Transverse colon (tissue), 4 donors: Measurements from ENCODE around the gene TCF7L2. TPM values are rescaled to one million over a fixed set of nuclear protein-coding genes. Genes with fewer than 3 reads are reported as not detected.

Experiments used
- DNase-seq: peaks from one replicate; pipeline ENCODE4 v3.0.0-alpha.2; 2019
- H3K27ac ChIP-seq, 4 donors: fragments of 200-600 bp; sonication (generic); 2 replicates each; pipeline ENCODE4 v1.5.1; 2016 to 2018; ENCODE audit warnings: inconsistent platforms in 4 of 4
- H3K27me3 ChIP-seq: fragments of 200-600 bp; sonication (generic); 2 replicates; pipeline ENCODE4 v1.5.1; 2017; ENCODE audit warnings: inconsistent platforms
- H3K36me3 ChIP-seq, 4 donors: fragments of 200-600 bp; sonication (generic); 2 replicates each; pipeline ENCODE4 v1.5.1; 2017 to 2019; ENCODE audit warnings: inconsistent platforms in 4 of 4
- H3K4me1 ChIP-seq, 4 donors: fragments of 200-600 bp; sonication (generic); 2 replicates each; pipeline ENCODE4 v1.5.1; 2017 to 2020; ENCODE audit warnings: inconsistent platforms in 4 of 4
- H3K4me3 ChIP-seq, 4 donors: fragments of 200-600 bp; sonication (generic); 1 replicate in 1 of 4; 2 replicates in 3 of 4; pipeline versions ENCODE4 v1.5.1 to v1.6.1; 2017 to 2019; ENCODE audit warnings: inconsistent platforms in 4 of 4
- H3K9me3 ChIP-seq, 2 donors: fragments of 200-600 bp; sonication (generic); 2 replicates each; pipeline ENCODE4 v1.5.1; 2017 to 2019; ENCODE audit warnings: inconsistent platforms in 2 of 2
- CTCF ChIP-seq, 5 experiments: fragments of 200-600 bp in 3 of 5; fragments of 450-650 bp in 2 of 5; sonication (generic) in 3 of 5; IDR thresholded peaks; 1 replicate in 2 of 5; 2 replicates in 3 of 5; pipeline ENCODE4 v1.5.1; 2016 to 2017; ENCODE audit warnings: antibody characterized with exemption in 5 of 5, inconsistent platforms in 3 of 5, mild to moderate bottlenecking in 2 of 5, moderate library complexity in 1 of 5
- EP300 ChIP-seq: sonication (generic); formaldehyde crosslinking; IDR thresholded peaks from one replicate; pipeline ENCODE4 v1.6.1; 2017; ENCODE audit warnings: antibody characterized with exemption, low read depth
- POLR2A ChIP-seq: fragments of 450-650 bp; IDR thresholded peaks from one replicate; pipeline ENCODE4 v1.6.1; 2016; ENCODE audit warnings: antibody characterized with exemption, mild to moderate bottlenecking, moderate library complexity
- POLR2AphosphoS5 ChIP-seq, 3 donors: sonication (generic); formaldehyde crosslinking; IDR thresholded peaks; one replicate each; pipeline ENCODE4 v1.6.1; 2016; ENCODE audit warnings: antibody characterized with exemption in 3 of 3
- WGBS, 2 donors: methylation state at CpG; one replicate each; pipeline ENCODE4 v1.1.5; 2018; ENCODE audit warnings: low coverage in 1 of 2; 5-methylcytosine and 5-hydroxymethylcytosine counted together
- in situ Hi-C, 4 donors: fragments of 200-750 bp; cut with MboI; loops; one replicate each; pipeline versions ENCODE4 v1.15.0 to v1.15.1; 2017; ENCODE audit warnings: low sequenced_read_pairs in 3 of 4, low pct_ligation_motif_present in 1 of 4, low pct_unique_long_range_greater_than_20kb in 1 of 4
- intact Hi-C: fragments of 100-400 bp; cut with DNase I; formaldehyde crosslinking; loops from one replicate; pipeline ENCODE4 v1.15.1; 2023; ENCODE audit warnings: low total_unique reads
- total RNA-seq, 4 donors: library from RNA; depleted of rRNA; stranded (reverse); fragments of >200 nt; gene quantifications; one replicate each; pipeline ENCODE4 v1.1.0, GENCODE V29; 2016

The TCF7L2 gene
- total RNA-seq, 4 donors from 2014 or later: 84.6 to 249 (median 137) TPM

GRCh38 chr10:112918771-112919170, 31.3 kb upstream of the TCF7L2 start:
- DNase-seq: no peak
- H3K36me3 ChIP-seq: no peaks in the 10 kb centered on the region
- in situ Hi-C loops: no loop called here
- H3K4me3 ChIP-seq: no peak overlapping the region
- WGBS, 2 donors: 83 to 90% methylated on average over 1 of the region's 1 CpG
- H3K27me3 ChIP-seq: no peaks in the 10 kb centered on the region
- H3K9me3 ChIP-seq: no peaks in the 10 kb centered on the region
- H3K4me1 ChIP-seq: peaks cover 0 to 31% (median 6%) of the 10 kb centered on the region in 4 donors
- TF ChIP-seq CTCF (IDR thresholded peaks at IDR 0.05): no peak
- H3K27ac ChIP-seq: no peak overlapping the region
- intact Hi-C loops: no loop called here

GRCh38 chr10:112919721-112920120, 30.3 kb upstream of the TCF7L2 start:
- H3K9me3 ChIP-seq: no peaks in the 10 kb centered on the region
- no peak overlapping the region for H3K4me3 ChIP-seq
- DNase-seq: no peak
- in situ Hi-C loops (no loop called here), intact Hi-C loops (no loop called here)
- WGBS, 2 donors: 86 to 91% methylated on average over 5 to 7 of the region's 7 CpGs
- no peaks in the 10 kb centered on the region for H3K27me3 ChIP-seq
- H3K36me3 ChIP-seq: no peaks in the 10 kb centered on the region
- no peak overlapping the region for H3K27ac ChIP-seq
- no peak for TF ChIP-seq POLR2A
- no peak for TF ChIP-seq CTCF (IDR thresholded peaks at IDR 0.05)
- no peak for TF ChIP-seq EP300
- no peak for TF ChIP-seq POLR2AphosphoS5 (IDR thresholded peaks at IDR 0.05)
- H3K4me1 ChIP-seq: peaks cover 0 to 21% (median 4%) of the 10 kb centered on the region in 4 donors

GRCh38 chr10:112926906-112927688, 22.9 kb upstream of the TCF7L2 start:
- Histone ChIP-seq H3K9me3 (no peaks in the 10 kb centered on the region), H3K27ac (no peak overlapping the region), H3K4me3 (no peak overlapping the region), H3K27me3 (no peaks in the 10 kb centered on the region), H3K4me1 (no peaks in the 10 kb centered on the region), H3K36me3 (no peaks in the 10 kb centered on the region)
- 83 to 88% methylated on average over 2 to 5 of the region's 5 CpGs for WGBS, 2 donors
- DNase-seq: no peak
- intact Hi-C loops (no loop called here), in situ Hi-C loops (loop anchor here in 1 of 4 donors (25.0 kb wide), 1 partner anchor 460 kb away; no protein-coding TSS in a partner anchor)
- no peak for TF ChIP-seq EP300
- TF ChIP-seq POLR2A: no peak
- TF ChIP-seq CTCF (IDR thresholded peaks at IDR 0.05): no peak
- no peak for TF ChIP-seq POLR2AphosphoS5 (IDR thresholded peaks at IDR 0.05)

- Histone ChIP-seq H3K4me3 (no peak overlapping the region), H3K27ac (no peak overlapping the region), H3K27me3 (no peaks in the 10 kb centered on the region), H3K36me3 (no peaks in the 10 kb centered on the region), H3K9me3 (no peaks in the 10 kb centered on the region), H3K4me1 (no peaks in the 10 kb centered on the region)
- TF ChIP-seq POLR2A: no peak
- no peak for TF ChIP-seq CTCF (IDR thresholded peaks at IDR 0.05)
- TF ChIP-seq POLR2AphosphoS5 (IDR thresholded peaks at IDR 0.05): no peak
- no peak for TF ChIP-seq EP300
- in situ Hi-C loops (loop anchor here in 1 of 4 donors (25.0 kb wide), 1 partner anchor 459 kb away; no protein-coding TSS in a partner anchor), intact Hi-C loops (no loop called here)
- DNase-seq: no peak
- WGBS, 2 donors: 68 to 100% methylated on average over 1 to 2 of the region's 2 CpGs
Measured at GRCh38 chr10:112927980-112928379, 22.1 kb upstream of the TCF7L2 start.
